ENCODE measurements around the gene DYRK3. TPM values are rescaled to one million over a fixed set of nuclear protein-coding genes. Genes with fewer than 3 reads are reported as not detected.
A peak's percentile ranks its signal among the peaks of the same experiment; 100 is the strongest.

DYRK3 gene
- total and polyA plus RNA-seq, 2 of the 13 experiments (the other 11 are each of a cell fraction or from before 2014, with no cell fraction given) = 0.48 to 2.8 TPM

DNA sequence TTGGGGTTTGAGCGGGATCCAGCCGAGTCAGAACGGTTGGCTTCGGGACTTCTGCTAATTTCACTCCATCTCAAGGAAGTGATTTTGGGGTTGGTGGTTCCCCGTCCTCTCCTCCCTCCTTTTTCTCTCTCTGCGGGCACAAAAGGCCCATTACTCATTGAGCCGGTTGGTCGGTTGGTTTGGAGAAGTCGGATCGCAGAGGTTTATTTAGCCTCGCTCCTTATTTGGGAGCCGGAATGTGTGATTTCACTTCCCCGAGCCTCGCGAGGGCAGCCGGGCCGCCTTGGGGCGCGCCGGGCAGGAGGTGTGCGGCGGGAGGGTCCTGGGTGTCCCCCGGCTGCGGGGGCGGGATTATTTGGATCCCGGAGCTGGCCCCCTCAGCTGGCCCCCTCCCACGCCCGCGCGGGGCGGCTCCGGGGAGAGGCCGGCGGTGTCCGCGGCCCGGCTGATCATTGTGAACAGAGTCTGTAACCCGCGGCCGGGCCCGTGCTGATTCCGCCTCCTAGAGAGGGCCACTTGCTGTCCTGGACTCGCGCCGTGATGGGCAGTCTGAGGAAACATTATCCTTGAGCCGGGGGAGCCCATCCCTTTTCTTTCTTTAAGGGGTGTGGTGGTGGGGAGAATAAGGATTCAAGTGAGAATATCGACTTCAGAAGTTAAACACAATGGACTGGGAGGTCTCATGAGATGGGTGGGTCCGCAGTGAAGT, 50.6 kb downstream of the DYRK3 start (continued):
- TF ChIP-seq, protein P1, sequence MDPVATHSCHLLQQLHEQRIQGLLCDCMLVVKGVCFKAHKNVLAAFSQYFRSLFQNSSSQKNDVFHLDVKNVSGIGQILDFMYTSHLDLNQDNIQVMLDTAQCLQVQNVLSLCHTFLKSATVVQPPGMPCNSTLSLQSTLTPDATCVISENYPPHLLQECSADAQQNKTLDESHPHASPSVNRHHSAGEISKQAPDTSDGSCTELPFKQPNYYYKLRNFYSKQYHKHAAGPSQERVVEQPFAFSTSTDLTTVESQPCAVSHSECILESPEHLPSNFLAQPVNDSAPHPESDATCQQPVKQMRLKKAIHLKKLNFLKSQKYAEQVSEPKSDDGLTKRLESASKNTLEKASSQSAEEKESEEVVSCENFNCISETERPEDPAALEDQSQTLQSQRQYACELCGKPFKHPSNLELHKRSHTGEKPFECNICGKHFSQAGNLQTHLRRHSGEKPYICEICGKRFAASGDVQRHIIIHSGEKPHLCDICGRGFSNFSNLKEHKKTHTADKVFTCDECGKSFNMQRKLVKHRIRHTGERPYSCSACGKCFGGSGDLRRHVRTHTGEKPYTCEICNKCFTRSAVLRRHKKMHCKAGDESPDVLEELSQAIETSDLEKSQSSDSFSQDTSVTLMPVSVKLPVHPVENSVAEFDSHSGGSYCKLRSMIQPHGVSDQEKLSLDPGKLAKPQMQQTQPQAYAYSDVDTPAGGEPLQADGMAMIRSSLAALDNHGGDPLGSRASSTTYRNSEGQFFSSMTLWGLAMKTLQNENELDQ (CRISPR knock-in tag; IDR thresholded peaks at IDR 0.05; ENCODE audit: borderline replicate concordance) = no peak
- TF ChIP-seq ZNF589 (CRISPR knock-in tag; conservative IDR thresholded peaks at IDR 0.05) = no peak
- TF ChIP-seq IKZF1 (IDR thresholded peaks at IDR 0.05) = no peak
- TF ChIP-seq SP140L (CRISPR knock-in tag; IDR thresholded peaks at IDR 0.05; ENCODE audit: borderline replicate concordance) = no peak
- no peak for TF ChIP-seq RAD51 (IDR thresholded peaks at IDR 0.05; ENCODE audit: borderline replicate concordance)
- no peak for TF ChIP-seq SETDB1 (CRISPR knock-in tag; IDR thresholded peaks at IDR 0.05; ENCODE audit: borderline replicate concordance)
- TF ChIP-seq, protein P2, sequence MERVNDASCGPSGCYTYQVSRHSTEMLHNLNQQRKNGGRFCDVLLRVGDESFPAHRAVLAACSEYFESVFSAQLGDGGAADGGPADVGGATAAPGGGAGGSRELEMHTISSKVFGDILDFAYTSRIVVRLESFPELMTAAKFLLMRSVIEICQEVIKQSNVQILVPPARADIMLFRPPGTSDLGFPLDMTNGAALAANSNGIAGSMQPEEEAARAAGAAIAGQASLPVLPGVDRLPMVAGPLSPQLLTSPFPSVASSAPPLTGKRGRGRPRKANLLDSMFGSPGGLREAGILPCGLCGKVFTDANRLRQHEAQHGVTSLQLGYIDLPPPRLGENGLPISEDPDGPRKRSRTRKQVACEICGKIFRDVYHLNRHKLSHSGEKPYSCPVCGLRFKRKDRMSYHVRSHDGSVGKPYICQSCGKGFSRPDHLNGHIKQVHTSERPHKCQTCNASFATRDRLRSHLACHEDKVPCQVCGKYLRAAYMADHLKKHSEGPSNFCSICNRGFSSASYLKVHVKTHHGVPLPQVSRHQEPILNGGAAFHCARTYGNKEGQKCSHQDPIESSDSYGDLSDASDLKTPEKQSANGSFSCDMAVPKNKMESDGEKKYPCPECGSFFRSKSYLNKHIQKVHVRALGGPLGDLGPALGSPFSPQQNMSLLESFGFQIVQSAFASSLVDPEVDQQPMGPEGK (CRISPR knock-in tag; IDR thresholded peaks at IDR 0.05) = peak; percentile 60; the same call in 1 of the 2 replicates
- TF ChIP-seq, protein P3, sequence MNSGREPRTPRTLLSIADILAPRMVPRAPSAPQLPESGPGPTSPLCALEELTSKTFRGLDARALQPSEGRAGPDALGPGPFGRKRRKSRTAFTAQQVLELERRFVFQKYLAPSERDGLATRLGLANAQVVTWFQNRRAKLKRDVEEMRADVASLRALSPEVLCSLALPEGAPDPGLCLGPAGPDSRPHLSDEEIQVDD (CRISPR knock-in tag; IDR thresholded peaks at IDR 0.05; ENCODE audit: borderline replicate concordance) = no peak
- no peak for TF ChIP-seq THAP11 (CRISPR knock-in tag; IDR thresholded peaks at IDR 0.05)
- TF ChIP-seq MTA1 (CRISPR knock-in tag; IDR thresholded peaks at IDR 0.05; ENCODE audit: borderline replicate concordance) = 0 out of 2 replicates have a peak, but pooled peaks have one; percentile 55
- no peak for TF ChIP-seq PAX8 (CRISPR knock-in tag; IDR thresholded peaks at IDR 0.05; ENCODE audit: borderline replicate concordance)
- TF ChIP-seq SATB2 (CRISPR knock-in tag; IDR thresholded peaks at IDR 0.05) = no peak
- TF ChIP-seq, protein P4, sequence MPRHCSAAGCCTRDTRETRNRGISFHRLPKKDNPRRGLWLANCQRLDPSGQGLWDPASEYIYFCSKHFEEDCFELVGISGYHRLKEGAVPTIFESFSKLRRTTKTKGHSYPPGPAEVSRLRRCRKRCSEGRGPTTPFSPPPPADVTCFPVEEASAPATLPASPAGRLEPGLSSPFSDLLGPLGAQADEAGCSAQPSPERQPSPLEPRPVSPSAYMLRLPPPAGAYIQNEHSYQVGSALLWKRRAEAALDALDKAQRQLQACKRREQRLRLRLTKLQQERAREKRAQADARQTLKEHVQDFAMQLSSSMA (CRISPR knock-in tag; IDR thresholded peaks at IDR 0.05) = no peak
- no peak; the same call in 1 of the 2 replicates for TF ChIP-seq ARHGAP35 (CRISPR knock-in tag; IDR thresholded peaks at IDR 0.05; ENCODE audit: borderline replicate concordance)
- TF ChIP-seq, protein P5, sequence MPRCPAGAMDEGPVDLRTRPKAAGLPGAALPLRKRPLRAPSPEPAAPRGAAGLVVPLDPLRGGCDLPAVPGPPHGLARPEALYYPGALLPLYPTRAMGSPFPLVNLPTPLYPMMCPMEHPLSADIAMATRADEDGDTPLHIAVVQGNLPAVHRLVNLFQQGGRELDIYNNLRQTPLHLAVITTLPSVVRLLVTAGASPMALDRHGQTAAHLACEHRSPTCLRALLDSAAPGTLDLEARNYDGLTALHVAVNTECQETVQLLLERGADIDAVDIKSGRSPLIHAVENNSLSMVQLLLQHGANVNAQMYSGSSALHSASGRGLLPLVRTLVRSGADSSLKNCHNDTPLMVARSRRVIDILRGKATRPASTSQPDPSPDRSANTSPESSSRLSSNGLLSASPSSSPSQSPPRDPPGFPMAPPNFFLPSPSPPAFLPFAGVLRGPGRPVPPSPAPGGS (CRISPR knock-in tag; IDR thresholded peaks at IDR 0.05) = no peak
- TF ChIP-seq ZNF703 (CRISPR knock-in tag; IDR thresholded peaks at IDR 0.05; ENCODE audit: borderline replicate concordance) = no peak
- no peak for TF ChIP-seq ZSCAN30 (CRISPR knock-in tag; IDR thresholded peaks at IDR 0.05)
- 0 out of 2 replicates have a peak, but pooled peaks have one; percentile 24 for TF ChIP-seq ZNF891 (CRISPR knock-in tag; IDR thresholded peaks at IDR 0.05)
- TF ChIP-seq PAF1 (CRISPR knock-in tag; IDR thresholded peaks at IDR 0.05) = no peak
- TF ChIP-seq GABPB1 (CRISPR knock-in tag; IDR thresholded peaks at IDR 0.05) = no peak
- no peak for TF ChIP-seq SPEN (CRISPR knock-in tag; IDR thresholded peaks at IDR 0.05; ENCODE audit: low read depth)
- no peak for TF ChIP-seq ZNF329 (CRISPR knock-in tag; IDR thresholded peaks at IDR 0.05; ENCODE audit: low read depth)
- no peak for TF ChIP-seq ZNF781 (CRISPR knock-in tag; IDR thresholded peaks at IDR 0.05; ENCODE audit: borderline replicate concordance, not compliant biosample characterization)
- TF ChIP-seq ZEB1 (IDR thresholded peaks at IDR 0.05; ENCODE audit: insufficient replicate concordance, low read depth) = no peak
